Measurements from ENCODE around the gene MICOS13. TPM values are rescaled to one million over a fixed set of nuclear protein-coding genes. Genes with fewer than 3 reads are reported as not detected.

Gene MICOS13
- total RNA-seq, 1 donor from 2014 or later = 55.4 TPM

- DNase-seq (ENCODE audit: low read depth) = no peak
- Histone ChIP-seq H3K36me3 (ENCODE audit: control insufficient read depth, insufficient read depth, low read length) (no peaks in the 10 kb centered on the region), H3K4me3 (ENCODE audit: low read depth, low read length) (no peak overlapping the region), H3K27me3 (ENCODE audit: control insufficient read depth, insufficient read depth, low read length) (no peaks in the 10 kb centered on the region)
- TF ChIP-seq CTCF (IDR thresholded peaks at IDR 0.05; ENCODE audit: insufficient read depth, low read length, poor library complexity, severe bottlenecking) = no peak
Observed at GRCh38 chr19:5711713-5712161, 31.4 kb upstream of the MICOS13 start.

GRCh38 chr19:5711025-5711424 lies 30.7 kb upstream of the MICOS13 start:
- Histone ChIP-seq H3K36me3 (ENCODE audit: control insufficient read depth, insufficient read depth, low read length) (no peaks in the 10 kb centered on the region), H3K4me3 (ENCODE audit: low read depth, low read length) (no peak overlapping the region), H3K27me3 (ENCODE audit: control insufficient read depth, insufficient read depth, low read length) (no peaks in the 10 kb centered on the region)
- TF ChIP-seq CTCF (IDR thresholded peaks at IDR 0.05; ENCODE audit: insufficient read depth, low read length, poor library complexity, severe bottlenecking) = no peak
- DNase-seq (ENCODE audit: low read depth) = no peak

- TF ChIP-seq CTCF (IDR thresholded peaks at IDR 0.05; ENCODE audit: insufficient read depth, low read length, poor library complexity, severe bottlenecking) = no peak
- Histone ChIP-seq H3K36me3 (ENCODE audit: control insufficient read depth, insufficient read depth, low read length) (peaks cover 4% of the 10 kb centered on the region), H3K4me3 (ENCODE audit: low read depth, low read length) (no peak overlapping the region), H3K27me3 (ENCODE audit: control insufficient read depth, insufficient read depth, low read length) (no peaks in the 10 kb centered on the region)
- no peak for DNase-seq (ENCODE audit: low read depth)
Observed at GRCh38 chr19:5707576-5708575, 27.6 kb upstream of the MICOS13 start.

GRCh38 chr19:5706876-5707573 lies 26.7 kb upstream of the MICOS13 start:
- DNase-seq (ENCODE audit: low read depth) = no peak
- H3K36me3 ChIP-seq (ENCODE audit: control insufficient read depth, insufficient read depth, low read length) = peaks cover 4% of the 10 kb centered on the region
- no peak for TF ChIP-seq CTCF (IDR thresholded peaks at IDR 0.05; ENCODE audit: insufficient read depth, low read length, poor library complexity, severe bottlenecking)
- H3K27me3 ChIP-seq (ENCODE audit: control insufficient read depth, insufficient read depth, low read length) = no peaks in the 10 kb centered on the region
- no peak overlapping the region for H3K4me3 ChIP-seq (ENCODE audit: low read depth, low read length)

GRCh38 chr19:5705552-5705951 lies 25.2 kb upstream of the MICOS13 start:
- H3K36me3 ChIP-seq (ENCODE audit: control insufficient read depth, insufficient read depth, low read length) = peaks cover 7% of the 10 kb centered on the region

More at GRCh38 chr19:5705552-5705951, 25.2 kb upstream of the MICOS13 start:
- H3K4me3 ChIP-seq (ENCODE audit: low read depth, low read length) = no peak overlapping the region
- no peaks in the 10 kb centered on the region for H3K27me3 ChIP-seq (ENCODE audit: control insufficient read depth, insufficient read depth, low read length)
- TF ChIP-seq CTCF (IDR thresholded peaks at IDR 0.05; ENCODE audit: insufficient read depth, low read length, poor library complexity, severe bottlenecking) = no peak
- no peak for DNase-seq (ENCODE audit: low read depth)
